OCI-LY7 (cell line): ENCODE results near the gene PGK1. TPM values are rescaled to one million over a fixed set of nuclear protein-coding genes. Genes with fewer than 3 reads are reported as not detected.

ENCODE experiments used
- BruUV-seq: library from RNA; stranded (reverse); fragments of 400-500 nt; replicated peaks from 2 replicates; lab custom pipeline; 2021; lab: Mats Ljungman, UMichigan
- CTCF ChIA-PET: fragments of 300-600 bp; sonication (Branson Sonifier 250); formaldehyde crosslinking; loops from one replicate; lab custom pipeline; 2022; ENCODE audit warnings: antibody characterized with exemption; ENCODE audit not compliant: unreplicated experiment; lab: Charles Lee
- POLR2A ChIA-PET: fragments of 300-600 bp; sonication (Branson Sonifier 250); formaldehyde crosslinking; loops from one replicate; lab custom pipeline; 2022; ENCODE audit warnings: antibody characterized with exemption; lab: Charles Lee
- DNase-seq: peaks from one replicate; pipeline ENCODE4 v3.0.0-alpha.2; 2015; ENCODE audit warnings: low spot score
- H2AFZ ChIP-seq: fragments of 200-600 bp; sonication (generic), shearing (Covaris generic); 2 replicates; pipeline ENCODE4 v1.6.1; 2014; ENCODE audit warnings: mild to moderate bottlenecking, antibody characterized with exemption, low read length, moderate library complexity
- H3K27ac ChIP-seq: fragments of 200-600 bp; sonication (generic); 2 replicates; pipeline ENCODE4 v1.5.1; 2014; ENCODE audit warnings: mixed run types, low read depth, mild to moderate bottlenecking, moderate library complexity, low read length, inconsistent platforms; ENCODE audit not compliant: poor library complexity, severe bottlenecking
- H3K36me3 ChIP-seq: fragments of 200-600 bp; sonication (generic); 2 replicates; pipeline ENCODE4 v1.6.1; 2014; ENCODE audit warnings: mild to moderate bottlenecking, antibody characterized with exemption, low read length, moderate library complexity, mixed read lengths; ENCODE audit not compliant: insufficient read depth
- H3K4me1 ChIP-seq: fragments of 200-600 bp; sonication (generic); 2 replicates; pipeline ENCODE4 v1.5.1; 2014; ENCODE audit warnings: mild to moderate bottlenecking, low read length; ENCODE audit not compliant: insufficient read depth, poor library complexity, severe bottlenecking
- H3K4me2 ChIP-seq: fragments of 200-600 bp; sonication (generic); 2 replicates; pipeline ENCODE4 v1.6.1; 2014; ENCODE audit warnings: mild to moderate bottlenecking, low read length
- H3K4me3 ChIP-seq: fragments of 200-600 bp; sonication (generic); 2 replicates; pipeline ENCODE4 v1.5.1; 2014; ENCODE audit warnings: mild to moderate bottlenecking, low read depth, low read length; ENCODE audit not compliant: poor library complexity, severe bottlenecking
- H3K79me2 ChIP-seq: fragments of 200-600 bp; sonication (generic); 2 replicates; pipeline ENCODE4 v1.6.1; 2016; ENCODE audit warnings: low read depth, mild to moderate bottlenecking, low read length, moderate library complexity, mixed read lengths; ENCODE audit not compliant: insufficient read depth
- H3K9me2 ChIP-seq: fragments of 200-600 bp; sonication (generic); 2 replicates; pipeline ENCODE4 v1.6.1; 2016; ENCODE audit warnings: mild to moderate bottlenecking, low read length, mixed read lengths; ENCODE audit not compliant: insufficient read depth
- H3K9me3 ChIP-seq: fragments of 200-600 bp; sonication (generic); 2 replicates; pipeline ENCODE4 v1.6.1; 2014; ENCODE audit warnings: mild to moderate bottlenecking, mixed run types, low read length, mixed read lengths
- H4K20me1 ChIP-seq: fragments of 200-600 bp; sonication (generic); 2 replicates; pipeline ENCODE4 v1.6.1; 2014; ENCODE audit warnings: mild to moderate bottlenecking, antibody characterized with exemption, low read length, moderate library complexity, mixed read lengths; ENCODE audit not compliant: insufficient read depth
- CTCF ChIP-seq: fragments of 200-600 bp; sonication (generic); conservative IDR thresholded peaks from 2 replicates; pipeline ENCODE4 v1.5.1; 2014; ENCODE audit warnings: mild to moderate bottlenecking, antibody characterized with exemption, low read length, moderate library complexity, mixed read lengths
- EZH2phosphoT487 ChIP-seq: fragments of 200-600 bp; sonication (generic); IDR thresholded peaks from 2 replicates; pipeline ENCODE4 v1.6.1; 2018; ENCODE audit warnings: low read depth, borderline replicate concordance, mild to moderate bottlenecking, mixed run types, antibody characterized with exemption, low read length, moderate library complexity, mixed read lengths
- intact Hi-C: fragments of 100-400 bp; cut with micrococcal nuclease; formaldehyde crosslinking; loops from one replicate; pipeline ENCODE4 v1.10.0; 2022; ENCODE audit not compliant: unreplicated experiment
- total RNA-seq, 2 experiments: library from RNA; depleted of rRNA in 1 of 2; stranded (reverse); fragments of >200 nt in 1 of 2; shearing (Covaris generic) in 1 of 2; gene quantifications; 2 replicates each; pipeline ENCODE4 v1.2.3, GENCODE V29; 2014 to 2022

PGK1 gene
- total RNA-seq, 2 experiments from 2014 or later: 164 to 433 TPM

GRCh38 chrX:78168065-78168464, 64.0 kb downstream of the PGK1 start:
- no peak for DNase-seq
- intact Hi-C loops: no loop called here
- no peaks in the 10 kb centered on the region for H3K79me2 ChIP-seq
- no peaks in the 10 kb centered on the region for H3K4me1 ChIP-seq
- no peak for TF ChIP-seq EZH2phosphoT487
- TF ChIP-seq CTCF: no peak
- H2AFZ ChIP-seq: no peak overlapping the region
- no peak overlapping the region for H3K27ac ChIP-seq
- no peaks in the 10 kb centered on the region for H4K20me1 ChIP-seq
- no peaks in the 10 kb centered on the region for H3K36me3 ChIP-seq
- ChIA-PET CTCF (no interaction called here), POLR2A (interaction anchor here (0.6 kb wide), 1 partner anchor 204 kb away, joined by 4 read pairs; no protein-coding TSS in a partner anchor)
- H3K9me2 ChIP-seq: no peaks in the 10 kb centered on the region
- H3K9me3 ChIP-seq: no peaks in the 10 kb centered on the region
- H3K4me2 ChIP-seq: no peak overlapping the region
- H3K4me3 ChIP-seq: no peak overlapping the region
- BruUV-seq: no TSS peak

Other genes starting within 250 kb of the PGK1 start
- gene MAGT1, start 208.8 kb upstream of the PGK1 start, total RNA-seq (2014; rRNA removed; shearing (Covaris generic)): 25.3 and 49.2 TPM in 2 replicates
- 30.2 and 38.7 TPM in 2 replicates for gene MAGT1, start 208.8 kb upstream of the PGK1 start, total RNA-seq (2022)
- gene COX7B, start 204.8 kb upstream of the PGK1 start, total RNA-seq (2014; rRNA removed; shearing (Covaris generic)): 189 and 199 TPM in 2 replicates
- 256 and 268 TPM in 2 replicates for gene COX7B, start 204.8 kb upstream of the PGK1 start, total RNA-seq (2022)
- 3.6 and 4.7 TPM in 2 replicates for gene ATP7A, start 193.6 kb upstream of the PGK1 start, total RNA-seq (2014; rRNA removed; shearing (Covaris generic))
- gene ATP7A, start 193.6 kb upstream of the PGK1 start, total RNA-seq (2022): 7.2 and 7.9 TPM in 2 replicates
- gene PGAM4, start 134.6 kb upstream of the PGK1 start, total RNA-seq (2014; rRNA removed; shearing (Covaris generic)): 0.31 TPM in 1 of 2 replicates, not detected in the other
- gene PGAM4, start 134.6 kb upstream of the PGK1 start, total RNA-seq (2022): 0.53 TPM in 1 of 2 replicates, not detected in the other
- 2.0 and 2.4 TPM in 2 replicates for gene TAF9B, start 35.4 kb downstream of the PGK1 start, total RNA-seq (2014; rRNA removed; shearing (Covaris generic))
- 0.92 and 0.93 TPM in 2 replicates for gene TAF9B, start 35.4 kb downstream of the PGK1 start, total RNA-seq (2022)
- gene CYSLTR1, start 223.4 kb downstream of the PGK1 start, total RNA-seq (2014; rRNA removed; shearing (Covaris generic)): 0.39 and 1.4 TPM in 2 replicates
- gene CYSLTR1, start 223.4 kb downstream of the PGK1 start, total RNA-seq (2022): 0.66 and 0.99 TPM in 2 replicates